H1 (cell line): ENCODE results near the gene ALOX15B. TPM values are rescaled to one million over a fixed set of nuclear protein-coding genes. Genes with fewer than 3 reads are reported as not detected.

Source experiments
- CTCF ChIA-PET: fragments of 300-600 bp; sonication (Branson Sonifier 250); formaldehyde crosslinking; loops from one replicate; lab custom pipeline; 2021; ENCODE audit not compliant: partially characterized antibody; lab: Charles Lee
- POLR2A ChIA-PET: fragments of 300-600 bp; sonication (Branson Sonifier 250); formaldehyde crosslinking; loops from one replicate; lab custom pipeline; 2021; ENCODE audit warnings: inconsistent platforms; ENCODE audit not compliant: partially characterized antibody; lab: Charles Lee
- DNase-seq, 2 experiments: peaks; one replicate each; pipeline versions ENCODE4 v3.0.0 to v3.0.0-alpha.2; 2010 to 2022; ENCODE audit warnings: low spot score in 2 of 2, low read depth in 1 of 2, mixed read lengths in 1 of 2
- FAIRE-seq: peaks from 2 replicates; lab custom pipeline; 2011; peaks lifted over from hg19 to GRCh38; lab: Jason Lieb, UNC
- H2AFZ ChIP-seq: 2 replicates; pipeline ENCODE4 v1.8.1; 2012; ENCODE audit warnings: low read length, inconsistent platforms
- H2AK5ac ChIP-seq: 2 replicates; pipeline ENCODE4 v1.6.1; 2013; ENCODE audit warnings: low read depth, low read length
- H2BK120ac ChIP-seq: replicated peaks from 2 replicates; pipeline ENCODE3; 2013; ENCODE audit warnings: low read depth, low read length, inconsistent platforms
- H2BK12ac ChIP-seq: 2 replicates; pipeline ENCODE4 v1.6.1; 2013; ENCODE audit warnings: low read depth, low read length
- H2BK15ac ChIP-seq: 2 replicates; pipeline ENCODE4 v1.6.1; 2013; ENCODE audit warnings: low read length
- H2BK20ac ChIP-seq: 2 replicates; pipeline ENCODE4 v1.6.1; 2013; ENCODE audit warnings: low read length
- H2BK5ac ChIP-seq: 2 replicates; pipeline ENCODE4 v1.6.1; 2013; ENCODE audit warnings: low read depth, low read length
- H3K14ac ChIP-seq: 2 replicates; pipeline ENCODE4 v1.6.1; 2013; ENCODE audit warnings: inconsistent platforms; ENCODE audit not compliant: insufficient read length
- H3K18ac ChIP-seq: 2 replicates; pipeline ENCODE4 v1.6.1; 2013; ENCODE audit warnings: low read length; ENCODE audit errors: extremely low read depth
- H3K23ac ChIP-seq: 2 replicates; pipeline ENCODE4 v1.6.1; 2013; ENCODE audit warnings: inconsistent platforms; ENCODE audit not compliant: insufficient read length
- H3K23me2 ChIP-seq: 2 replicates; pipeline ENCODE4 v1.6.1; 2013; ENCODE audit warnings: low read depth, low read length
- H3K27ac ChIP-seq: 2 replicates; pipeline ENCODE4 v1.6.1; 2011; ENCODE audit warnings: low read depth, low read length, inconsistent platforms
- H3K27me3 ChIP-seq, 4 experiments: replicated peaks in 1 of 4; 1 replicate in 1 of 4; 2 replicates in 3 of 4; pipeline versions ENCODE4 v1.6.1 to v1.8.1; 2011 to 2013; ENCODE audit warnings: low read length in 3 of 4, mild to moderate bottlenecking in 3 of 4, inconsistent platforms in 2 of 4, mixed read lengths in 2 of 4, moderate library complexity in 1 of 4; ENCODE audit not compliant: control insufficient read depth in 3 of 4, insufficient read depth in 3 of 4; ENCODE audit errors: extremely low read depth in 1 of 4
- H3K36me3 ChIP-seq, 4 experiments: 2 replicates each; pipeline versions ENCODE4 v1.6.1 to v1.8.1; 2011 to 2013; ENCODE audit warnings: mild to moderate bottlenecking in 4 of 4, low read length in 3 of 4, moderate library complexity in 2 of 4, control low read depth in 1 of 4, inconsistent platforms in 1 of 4; ENCODE audit not compliant: insufficient read depth in 4 of 4, control insufficient read depth in 2 of 4
- H3K4ac ChIP-seq: replicated peaks from 2 replicates; pipeline ENCODE3; 2013; ENCODE audit warnings: low read length, low read depth, mixed read lengths, inconsistent platforms; ENCODE audit not compliant: insufficient read length
- H3K4me1 ChIP-seq, 4 experiments: replicated peaks in 1 of 4; 1 replicate in 1 of 4; 2 replicates in 3 of 4; pipeline versions ENCODE4 v1.6.1 to v1.8.1; 2011 to 2013; ENCODE audit warnings: low read length in 3 of 4, inconsistent platforms in 2 of 4, mixed read lengths in 1 of 4; ENCODE audit not compliant: insufficient read depth in 4 of 4, control insufficient read depth in 3 of 4
- H3K4me2 ChIP-seq, 2 experiments: 2 replicates each; pipeline versions ENCODE4 v1.6.1 to v1.8.1; 2011 to 2013; ENCODE audit warnings: low read depth in 2 of 2, low read length in 2 of 2, control low read depth in 1 of 2, inconsistent platforms in 1 of 2, mild to moderate bottlenecking in 1 of 2; ENCODE audit not compliant: insufficient read depth in 1 of 2
- H3K4me3 ChIP-seq, 4 experiments: fragments of 200-600, 300-600 bp in 1 of 4; sonication (generic), shearing (Covaris generic), sonication (Bioruptor Twin) in 1 of 4; 2 replicates each; pipeline versions ENCODE4 v1.5.1 to v1.8.1; 2011 to 2016; ENCODE audit warnings: low read length in 4 of 4, low read depth in 3 of 4, control low read depth in 2 of 4, inconsistent platforms in 2 of 4, mild to moderate bottlenecking in 2 of 4, mixed read lengths in 1 of 4, moderate library complexity in 1 of 4; ENCODE audit not compliant: insufficient read depth in 2 of 4; ENCODE audit errors: extremely low read depth in 1 of 4
- H3K56ac ChIP-seq: replicated peaks from 2 replicates; pipeline ENCODE3; 2013; ENCODE audit warnings: low read depth, mild to moderate bottlenecking, mixed read lengths, low read length, inconsistent platforms; ENCODE audit not compliant: insufficient read length
- H3K79me1 ChIP-seq: 2 replicates; pipeline ENCODE4 v1.6.1; 2013; ENCODE audit warnings: low read depth, low read length, control low read depth
- H3K79me2 ChIP-seq, 2 experiments: 2 replicates each; pipeline versions ENCODE4 v1.6.1 to v1.8.1; 2012 to 2013; ENCODE audit warnings: low read length in 2 of 2, mild to moderate bottlenecking in 2 of 2, inconsistent platforms in 1 of 2; ENCODE audit not compliant: insufficient read depth in 2 of 2, control insufficient read depth in 1 of 2
- H3K9ac ChIP-seq, 4 experiments: replicated peaks in 1 of 4; 1 replicate in 1 of 4; 2 replicates in 3 of 4; pipeline versions ENCODE4 v1.6.1 to v1.8.1; 2011 to 2013; ENCODE audit warnings: low read depth in 3 of 4, low read length in 3 of 4, control low read depth in 2 of 4, mild to moderate bottlenecking in 2 of 4, moderate library complexity in 2 of 4, inconsistent platforms in 1 of 4; ENCODE audit errors: extremely low read depth in 1 of 4
- H3K9me3 ChIP-seq, 2 experiments: 2 replicates each; pipeline versions ENCODE4 v1.6.1 to v1.8.1; 2012 to 2013; ENCODE audit warnings: mild to moderate bottlenecking in 2 of 2, moderate library complexity in 2 of 2, control low read depth in 1 of 2, inconsistent platforms in 1 of 2, low read depth in 1 of 2, low read length in 1 of 2, mixed read lengths in 1 of 2; ENCODE audit not compliant: insufficient read depth in 2 of 2
- H4K20me1 ChIP-seq, 2 experiments: replicated peaks in 1 of 2; 2 replicates each; pipeline versions ENCODE3 to v1.8.1; 2011 to 2013; ENCODE audit warnings: inconsistent platforms in 2 of 2, low read length in 2 of 2, mild to moderate bottlenecking in 1 of 2; ENCODE audit not compliant: insufficient read depth in 2 of 2, control insufficient read depth in 1 of 2
- H4K5ac ChIP-seq: 2 replicates; pipeline ENCODE4 v1.6.1; 2013; ENCODE audit warnings: low read length, low read depth, mixed read lengths, inconsistent platforms; ENCODE audit not compliant: insufficient read length
- H4K8ac ChIP-seq: 2 replicates; pipeline ENCODE4 v1.8.0; 2013; ENCODE audit warnings: mild to moderate bottlenecking, moderate library complexity, low read length, inconsistent platforms; ENCODE audit not compliant: insufficient read depth; ENCODE audit errors: extremely low read depth
- H4K91ac ChIP-seq: replicated peaks from 2 replicates; pipeline ENCODE3; 2013; ENCODE audit warnings: low read length, mixed read lengths, inconsistent platforms; ENCODE audit not compliant: insufficient read length
- WGBS, 2 experiments: shearing (Covaris generic) in 1 of 2; methylation state at CpG; one replicate each; pipeline versions ENCODE4 v1.1.6 to v1.1.7; 2013 to 2015; ENCODE audit warnings: low lambda C conversion rate in 2 of 2, mixed read lengths in 2 of 2, inconsistent platforms in 1 of 2, low coverage in 1 of 2, missing lambda C conversion rate in 1 of 2; ENCODE audit not compliant: insufficient replicate concordance in 2 of 2, insufficient coverage in 1 of 2, insufficient read length in 1 of 2; ENCODE audit errors: extremely low coverage in 1 of 2, missing lambda C conversion rate in 1 of 2; 5-methylcytosine and 5-hydroxymethylcytosine counted together
- polyA plus RNA-seq, 7 experiments: library from polyadenylated mRNA; depleted of rRNA in 3 of 7; stranded (reverse) in 5 of 7; unstranded in 2 of 7; fragments of >200 nt in 5 of 7; fragments of 200-250 nt in 2 of 7; gene quantifications; 1 replicate in 5 of 7; 2 replicates in 1 of 7; 4 replicates in 1 of 7; pipeline versions ENCODE4 v1.2.1 to v1.2.3, GENCODE V29; 2011 to 2013; ENCODE audit warnings: missing spikeins in 2 of 7, mixed read lengths in 2 of 7
- total RNA-seq: library from RNA; stranded (reverse); fragmentation: NEBNext Ultra II Directional; extraction: Animal tissue kit (Norgen Biotek cat#: 25700); gene quantifications from 2 replicates; pipeline ENCODE4 v1.2.1, GENCODE V29; 2021
- TF ChIP-seq, protein P1 (sequence below): IDR thresholded peaks from 2 replicates; pipeline ENCODE4 v1.6.1; 2012; ENCODE audit warnings: inconsistent platforms
- TF ChIP-seq, protein P2 (sequence below), 3 experiments: IDR thresholded peaks; 1 replicate in 2 of 3; 2 replicates in 1 of 3; pipeline versions ENCODE4 v1.5.1 to v1.6.1; 2011; ENCODE audit warnings: low read length in 3 of 3, mild to moderate bottlenecking in 3 of 3, inconsistent platforms in 2 of 3, low read depth in 1 of 3, moderate library complexity in 1 of 3; ENCODE audit not compliant: insufficient read depth in 1 of 3; ENCODE audit errors: control extremely low read depth in 1 of 3

The ALOX15B gene
- total and polyA plus RNA-seq, 2 of the 8 experiments (the other 6 are each of a cell fraction or from before 2014, with no cell fraction given), result 0.63 to 0.91 TPM

DNA sequence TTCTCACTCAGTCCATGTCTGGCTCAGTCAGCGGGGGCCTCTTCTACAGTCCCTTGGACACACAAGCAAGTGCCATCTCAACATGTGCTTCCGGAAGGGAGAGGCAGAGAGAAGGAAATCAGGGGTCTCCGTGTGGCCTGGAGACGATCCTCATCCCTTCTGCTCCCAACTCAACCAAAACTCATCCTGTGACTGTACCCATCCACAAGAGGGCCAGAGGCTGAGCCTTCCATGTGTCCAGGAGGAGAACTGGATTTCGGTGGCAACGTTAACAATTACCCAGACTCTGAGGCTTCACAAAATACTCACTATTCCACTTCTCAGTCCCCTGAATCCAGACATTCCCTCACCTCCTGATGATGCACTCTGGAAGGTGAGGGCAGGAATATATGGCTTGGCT lies 56.5 kb downstream of the ALOX15B start:
- Histone ChIP-seq H4K91ac (no peak overlapping the region), H3K4ac (no peak overlapping the region), H3K79me1 (no peaks in the 10 kb centered on the region), H4K5ac (no peak overlapping the region), H2AFZ (no peak overlapping the region), H3K23me2 (no peaks in the 10 kb centered on the region), H3K9ac (no peak overlapping the region), H2BK20ac (no peak overlapping the region), H2BK12ac (0 out of 2 replicates have a peak overlapping the region, but pooled peaks have one; percentile 39), H3K4me2 (no peak overlapping the region), H3K27ac (no peak overlapping the region), H3K4me1 (peaks cover 0 to 5% (median under 1%) of the 10 kb centered on the region in 4 experiments; a peak in 3 of 7 replicates), H2BK5ac (no peak overlapping the region), H3K18ac (no peak overlapping the region), H3K79me2 (no peaks in the 10 kb centered on the region), H3K4me3 (no peak overlapping the region), H2AK5ac (0 out of 2 replicates have a peak overlapping the region, but pooled peaks have one; percentile 75), H3K23ac (no peak overlapping the region), H3K36me3 (no peaks in the 10 kb centered on the region), H3K9me3 (no peaks in the 10 kb centered on the region), H4K20me1 (no peaks in the 10 kb centered on the region), H4K8ac (no peak overlapping the region), H3K27me3 (peaks cover 0 to 5% (median 1%) of the 10 kb centered on the region in 4 experiments; a peak in 3 of 7 replicates), H3K14ac (no peak overlapping the region), H2BK120ac (no peak overlapping the region), H3K56ac (no peak overlapping the region), H2BK15ac (no peak overlapping the region)
- TF ChIP-seq, protein P1, sequence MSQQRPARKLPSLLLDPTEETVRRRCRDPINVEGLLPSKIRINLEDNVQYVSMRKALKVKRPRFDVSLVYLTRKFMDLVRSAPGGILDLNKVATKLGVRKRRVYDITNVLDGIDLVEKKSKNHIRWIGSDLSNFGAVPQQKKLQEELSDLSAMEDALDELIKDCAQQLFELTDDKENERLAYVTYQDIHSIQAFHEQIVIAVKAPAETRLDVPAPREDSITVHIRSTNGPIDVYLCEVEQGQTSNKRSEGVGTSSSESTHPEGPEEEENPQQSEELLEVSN, result no peak
- TF ChIP-seq, protein P2, sequence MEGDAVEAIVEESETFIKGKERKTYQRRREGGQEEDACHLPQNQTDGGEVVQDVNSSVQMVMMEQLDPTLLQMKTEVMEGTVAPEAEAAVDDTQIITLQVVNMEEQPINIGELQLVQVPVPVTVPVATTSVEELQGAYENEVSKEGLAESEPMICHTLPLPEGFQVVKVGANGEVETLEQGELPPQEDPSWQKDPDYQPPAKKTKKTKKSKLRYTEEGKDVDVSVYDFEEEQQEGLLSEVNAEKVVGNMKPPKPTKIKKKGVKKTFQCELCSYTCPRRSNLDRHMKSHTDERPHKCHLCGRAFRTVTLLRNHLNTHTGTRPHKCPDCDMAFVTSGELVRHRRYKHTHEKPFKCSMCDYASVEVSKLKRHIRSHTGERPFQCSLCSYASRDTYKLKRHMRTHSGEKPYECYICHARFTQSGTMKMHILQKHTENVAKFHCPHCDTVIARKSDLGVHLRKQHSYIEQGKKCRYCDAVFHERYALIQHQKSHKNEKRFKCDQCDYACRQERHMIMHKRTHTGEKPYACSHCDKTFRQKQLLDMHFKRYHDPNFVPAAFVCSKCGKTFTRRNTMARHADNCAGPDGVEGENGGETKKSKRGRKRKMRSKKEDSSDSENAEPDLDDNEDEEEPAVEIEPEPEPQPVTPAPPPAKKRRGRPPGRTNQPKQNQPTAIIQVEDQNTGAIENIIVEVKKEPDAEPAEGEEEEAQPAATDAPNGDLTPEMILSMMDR (IDR thresholded peaks at IDR 0.05; ENCODE audit: control extremely low read depth in 1 of 3, insufficient read depth in 1 of 3, low read depth in 1 of 3, low read length in 3 of 3), result peak in 1 of 3 experiments; percentile 6; a peak in 1 of 4 replicates
- CTCF ChIA-PET, result interaction anchor here (1.0 to 13.6 kb wide), 6 partner anchors 14 to 164 kb away, joined by 3 to 501 read pairs (median 38); partner anchors contain the start of genes ALOXE3 and TRAPPC1
- DNase-seq (no peak), FAIRE-seq (no peak)
- WGBS, 2 experiments, result 76% methylated on average over 6 of the region's 6 CpGs; no CpG with 5 or more reads in 1 of the 2 experiments
- POLR2A ChIA-PET, result no interaction called here
